ENCODE data around the gene FGD6.

DNA sequence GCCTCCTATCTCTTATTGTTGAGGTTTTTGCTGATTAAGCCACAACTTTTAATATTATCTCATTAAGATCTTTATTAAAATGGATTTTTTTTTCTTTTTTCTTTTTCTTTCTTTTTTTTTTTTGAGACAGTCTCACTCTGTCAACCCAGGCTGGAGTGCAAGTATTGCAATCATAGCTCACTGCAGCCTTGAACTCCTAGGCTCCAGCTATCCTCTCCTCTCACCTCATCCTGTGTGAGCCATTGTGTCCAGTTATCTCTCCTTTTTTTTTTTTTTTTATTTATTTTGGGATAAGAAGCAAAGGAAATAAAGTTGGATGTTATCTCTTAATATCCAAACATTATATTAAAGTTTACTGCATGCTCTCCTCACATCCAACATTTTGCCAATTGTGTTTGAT, 13.0 kb upstream of the FGD6 start:
- TF ChIP-seq, protein P1, sequence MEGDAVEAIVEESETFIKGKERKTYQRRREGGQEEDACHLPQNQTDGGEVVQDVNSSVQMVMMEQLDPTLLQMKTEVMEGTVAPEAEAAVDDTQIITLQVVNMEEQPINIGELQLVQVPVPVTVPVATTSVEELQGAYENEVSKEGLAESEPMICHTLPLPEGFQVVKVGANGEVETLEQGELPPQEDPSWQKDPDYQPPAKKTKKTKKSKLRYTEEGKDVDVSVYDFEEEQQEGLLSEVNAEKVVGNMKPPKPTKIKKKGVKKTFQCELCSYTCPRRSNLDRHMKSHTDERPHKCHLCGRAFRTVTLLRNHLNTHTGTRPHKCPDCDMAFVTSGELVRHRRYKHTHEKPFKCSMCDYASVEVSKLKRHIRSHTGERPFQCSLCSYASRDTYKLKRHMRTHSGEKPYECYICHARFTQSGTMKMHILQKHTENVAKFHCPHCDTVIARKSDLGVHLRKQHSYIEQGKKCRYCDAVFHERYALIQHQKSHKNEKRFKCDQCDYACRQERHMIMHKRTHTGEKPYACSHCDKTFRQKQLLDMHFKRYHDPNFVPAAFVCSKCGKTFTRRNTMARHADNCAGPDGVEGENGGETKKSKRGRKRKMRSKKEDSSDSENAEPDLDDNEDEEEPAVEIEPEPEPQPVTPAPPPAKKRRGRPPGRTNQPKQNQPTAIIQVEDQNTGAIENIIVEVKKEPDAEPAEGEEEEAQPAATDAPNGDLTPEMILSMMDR (IDR thresholded peaks at IDR 0.05), result no peak
- no peak for TF ChIP-seq POLR2A (IDR thresholded peaks at IDR 0.05)
